GM21576 (cell line): ENCODE data around the gene RPS18.

Experiments
- ATAC-seq: cut with Tn5 transposase; IDR thresholded peaks from one replicate; pipeline ENCODE4 v1.9.1; 2021; ENCODE audit warnings: mild to moderate bottlenecking, moderate library complexity; ENCODE audit not compliant: unreplicated experiment

The RPS18 gene

GRCh38 chr6:33288921-33289783 lies 17.3 kb downstream of the RPS18 start, which contains the start of the genes PFDN6 and WDR46:
Gene PFDN6 (plus strand): TSS chr6:33289601. CDS start chr6:33289857, 256 bp downstream.
Gene WDR46 (minus strand): TSS chr6:33289239. CDS start chr6:33289170, 69 bp downstream.
- ATAC-seq, result peak; percentile 64

- no peak for ATAC-seq
Observed at GRCh38 chr6:33289784-33290315, 18.0 kb downstream of the RPS18 start.

- no peak for ATAC-seq
Observed at GRCh38 chr6:33290459-33290858, 18.6 kb downstream of the RPS18 start.

GRCh38 chr6:33292996-33293682 lies 21.3 kb downstream of the RPS18 start:
- no peak for ATAC-seq

- ATAC-seq, result no peak
Observed at GRCh38 chr6:33294086-33294823, 22.4 kb downstream of the RPS18 start.

DNA sequence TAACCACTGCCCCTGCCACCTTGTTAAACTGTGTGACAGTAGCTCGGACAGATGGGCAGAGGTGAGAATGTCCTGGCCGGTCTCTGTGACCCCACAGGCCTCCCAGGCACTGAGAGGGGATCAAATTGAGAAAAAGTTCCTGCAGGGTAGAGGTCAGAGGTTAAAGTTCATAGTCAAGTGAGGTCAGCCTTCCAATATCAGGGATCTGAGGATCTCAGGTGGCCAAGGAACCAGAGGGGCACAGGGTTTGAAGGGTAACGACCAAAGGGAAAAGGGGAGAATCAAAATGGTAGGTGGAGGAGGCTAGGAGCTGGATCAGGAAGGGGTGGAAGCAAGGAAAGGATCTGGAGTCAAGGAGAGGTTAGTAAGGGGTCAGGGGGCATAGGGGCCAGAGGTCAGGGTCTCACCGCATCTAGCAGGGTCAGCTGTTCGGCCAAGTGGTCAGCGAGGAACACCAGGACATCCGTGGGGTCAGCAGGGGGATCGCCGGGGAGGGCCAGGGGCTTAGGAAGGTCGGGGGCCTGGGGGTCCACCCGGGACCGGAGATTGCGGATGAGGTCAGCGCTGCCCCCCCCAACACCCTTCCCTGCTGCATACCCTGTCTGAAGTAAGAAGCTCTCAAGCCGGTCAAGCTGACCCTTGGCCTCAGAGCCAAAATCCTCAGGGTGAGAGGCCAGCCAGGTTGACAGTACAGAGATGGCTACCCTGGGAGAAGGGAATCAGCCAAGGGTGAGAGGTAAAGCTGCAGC lies 23.9 kb downstream of the RPS18 start:
- no peak for ATAC-seq

GRCh38 chr6:33296797-33297405 lies 25.0 kb downstream of the RPS18 start:
- ATAC-seq, result no peak

GRCh38 chr6:33297406-33297955 lies 25.6 kb downstream of the RPS18 start:
- ATAC-seq, result no peak

GRCh38 chr6:33297956-33298772 lies 26.3 kb downstream of the RPS18 start:
- ATAC-seq, result no peak

- ATAC-seq, result peak; percentile 20
Observed at GRCh38 chr6:33298773-33299236, 26.9 kb downstream of the RPS18 start, which contains the start of gene RGL2. Gene RGL2 (minus strand): TSS chr6:33298942. CDS start chr6:33298610, 332 bp downstream.

DNA sequence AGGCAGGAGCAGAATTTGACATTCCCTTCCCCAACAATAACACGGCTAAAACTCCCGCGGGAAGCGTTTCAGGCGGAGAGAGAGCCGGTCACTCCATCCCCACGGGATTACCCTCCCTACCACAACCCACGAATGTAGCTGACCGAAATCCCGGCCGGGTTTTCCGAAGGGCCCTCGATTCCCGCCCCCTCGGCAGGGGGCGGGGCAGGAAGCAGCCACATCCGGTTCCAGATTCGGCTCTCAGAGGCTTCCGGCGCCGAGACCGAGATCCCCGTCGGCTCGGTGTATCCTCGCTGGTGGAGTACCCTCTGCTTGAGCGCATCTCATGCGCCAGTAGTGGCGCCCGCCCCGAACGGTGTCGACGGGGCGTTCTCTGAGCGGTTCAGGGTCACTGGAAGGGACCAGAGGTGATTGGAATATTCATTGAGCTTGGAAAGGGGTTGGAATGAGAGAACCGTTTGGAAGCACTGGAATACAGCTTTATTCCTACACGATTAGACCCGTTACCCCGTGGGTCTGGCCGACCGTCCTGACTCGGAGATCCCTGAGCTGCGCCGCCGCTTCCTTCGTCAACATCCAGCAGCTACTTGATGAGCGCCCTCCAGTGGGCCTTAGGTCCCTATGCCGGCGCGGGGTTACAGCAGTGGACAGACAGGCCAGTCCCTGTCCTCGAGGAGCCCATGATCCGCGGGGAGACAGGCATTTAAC lies 27.5 kb downstream of the RPS18 start:
- peak; percentile 73 for ATAC-seq

DNA sequence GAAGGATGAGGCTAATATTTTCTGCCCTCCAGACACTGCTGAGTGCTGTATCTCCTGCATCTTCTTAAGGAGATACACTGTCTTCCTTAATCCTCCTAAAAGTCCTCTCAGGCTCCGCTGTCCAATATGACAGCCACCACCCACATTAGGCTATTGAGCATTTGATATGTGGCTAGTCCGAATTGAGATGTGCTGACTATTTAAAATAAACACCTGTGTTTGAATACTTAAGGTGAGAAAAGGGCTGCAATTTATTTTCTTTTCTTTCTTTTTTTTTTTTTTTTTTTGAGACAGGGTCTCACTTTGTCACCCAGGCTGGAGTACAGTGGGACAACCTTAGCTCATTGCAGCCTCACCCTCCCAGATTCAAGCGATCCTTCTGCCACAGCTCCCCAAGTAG lies 30.0 kb downstream of the RPS18 start:
- ATAC-seq, result no peak

DNA sequence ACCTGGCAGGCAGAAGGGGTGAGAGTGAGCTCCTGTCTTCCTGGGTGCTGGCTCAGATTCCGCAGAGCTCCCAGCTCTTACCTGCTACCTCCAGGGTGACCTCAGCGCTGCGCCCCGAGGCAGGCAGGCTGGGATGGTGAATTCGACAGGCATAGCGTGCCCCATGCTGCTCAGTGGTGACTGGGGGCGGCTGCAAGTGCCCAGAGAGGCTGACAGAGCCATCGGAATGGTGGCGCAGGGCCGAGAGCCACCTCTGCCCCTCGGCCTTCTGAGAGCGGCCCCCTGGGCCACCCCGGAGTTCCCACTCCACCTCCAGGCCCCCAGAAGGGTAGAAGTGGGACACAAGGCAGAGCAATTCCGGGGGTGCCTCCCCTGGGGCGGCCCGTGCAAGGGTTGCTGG lies 32.3 kb downstream of the RPS18 start:
- no peak for ATAC-seq

- no peak for ATAC-seq
Observed at GRCh38 chr6:33305052-33305451, 33.2 kb downstream of the RPS18 start.

- ATAC-seq, result no peak
Observed at GRCh38 chr6:33306356-33306755, 34.5 kb downstream of the RPS18 start.

DNA sequence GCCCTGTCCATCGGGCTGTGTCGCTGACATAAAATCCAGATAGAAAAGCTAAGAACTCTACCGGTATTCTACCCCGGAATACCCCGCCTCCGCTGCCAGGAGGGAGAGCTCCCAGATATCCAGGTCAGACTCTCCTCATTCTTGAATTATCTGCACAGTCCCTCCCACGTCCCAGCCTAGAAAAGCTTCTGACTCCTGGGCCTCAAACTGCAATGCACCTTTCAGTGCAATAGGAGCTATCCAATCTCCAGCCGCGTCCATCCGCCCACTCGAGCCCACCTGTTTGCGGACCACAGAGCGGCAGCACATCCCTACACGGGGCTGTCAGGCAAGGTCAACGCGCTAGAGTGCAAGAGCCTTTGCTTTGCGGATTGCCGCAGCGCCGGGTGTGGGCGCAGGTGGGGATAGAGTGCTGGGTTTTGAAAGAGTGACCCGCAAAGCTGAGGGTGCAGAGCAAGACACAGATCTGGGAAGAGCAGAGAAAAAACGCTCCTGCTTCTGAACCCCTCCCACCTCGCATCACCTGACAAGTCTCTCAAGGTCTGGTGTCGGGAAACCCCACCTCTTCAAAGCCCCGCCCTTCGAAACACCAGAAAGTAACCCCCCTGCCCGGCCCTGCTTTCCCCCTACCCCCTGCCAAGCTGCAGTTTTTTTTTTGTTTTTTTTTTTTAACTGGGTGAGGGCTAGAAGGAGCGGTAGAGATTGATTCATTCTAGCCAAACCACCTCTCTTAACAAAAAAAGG lies 40.7 kb downstream of the RPS18 start:
- no peak for ATAC-seq

DNA sequence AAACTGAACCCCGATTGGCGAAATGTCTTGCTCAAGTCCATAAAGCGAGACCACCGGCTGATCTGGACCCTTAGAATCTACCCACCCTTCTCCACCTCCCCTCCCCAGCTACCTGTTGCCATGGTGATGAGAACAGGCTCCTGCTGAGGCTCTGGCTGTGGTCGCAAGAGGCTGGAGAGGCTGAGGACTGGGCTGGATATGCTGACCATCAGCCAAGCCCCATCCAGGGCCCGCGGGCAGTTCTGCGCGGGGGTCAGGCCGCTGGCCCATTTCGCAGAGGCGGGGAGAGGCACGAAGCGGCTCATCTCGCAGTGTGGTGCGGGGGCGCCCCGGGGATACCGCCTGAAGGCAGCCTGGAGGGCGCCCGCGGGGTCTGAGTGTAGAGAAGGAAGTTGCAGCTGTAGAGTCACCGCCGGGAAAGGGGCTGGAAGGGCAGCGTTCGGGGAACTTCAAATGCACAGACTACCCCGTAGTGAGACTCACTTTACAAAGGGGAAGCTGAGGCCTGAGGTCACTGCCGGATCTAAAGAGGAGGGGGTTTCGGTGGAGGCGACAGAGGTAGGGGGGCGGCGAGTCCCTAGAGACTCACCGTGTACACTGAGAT lies 41.3 kb downstream of the RPS18 start:
- peak; percentile 4 for ATAC-seq
